ENCODE measurements around the gene MEX3A. TPM values are rescaled to one million over a fixed set of nuclear protein-coding genes. Genes with fewer than 3 reads are reported as not detected.

Gene MEX3A
- total RNA-seq, 1 experiment from 2014 or later = 68.0 TPM

GRCh38 chr1:156091610-156092009, 9.3 kb upstream of the MEX3A start:
- Histone ChIP-seq H4K5ac (ENCODE audit: insufficient read length, low read depth, low read length) (no peak overlapping the region), H3K23ac (ENCODE audit: insufficient read length, low read depth, low read length) (no peak overlapping the region), H3K4ac (ENCODE audit: low read depth, low read length) (no peak overlapping the region), H3K4me1 (ENCODE audit: insufficient read depth, low read length) (peaks cover 5% of the 10 kb centered on the region; the same call in 1 of the 2 replicates), H4K8ac (replicated peaks; ENCODE audit: insufficient read length, low read depth, low read length) (no peak overlapping the region), H3K18ac (ENCODE audit: insufficient read length, low read depth, low read length) (no peak overlapping the region), H3K56ac (ENCODE audit: insufficient read length, low read depth, low read length) (no peak overlapping the region), H3K4me2 (ENCODE audit: insufficient read depth, insufficient read length, low read length) (no peak overlapping the region), H3K79me2 (ENCODE audit: insufficient read depth, low read length) (no peaks in the 10 kb centered on the region), H3K27ac (ENCODE audit: insufficient read length, low read depth, low read length) (no peak overlapping the region), H2AK5ac (ENCODE audit: insufficient read length, low read length) (no peak overlapping the region), H2AFZ (ENCODE audit: low read length) (no peak overlapping the region), H3K9ac (ENCODE audit: extremely low read depth, insufficient read length, low read length) (no peak overlapping the region), H2BK12ac (ENCODE audit: insufficient read length, low read depth, low read length) (no peak overlapping the region), H3T11ph (ENCODE audit: low read length) (no peak overlapping the region), H3K79me1 (ENCODE audit: insufficient read depth, low read depth, low read length, poor library complexity, severe bottlenecking) (no peaks in the 10 kb centered on the region), H2BK15ac (ENCODE audit: low read depth, low read length) (no peak overlapping the region), H3K14ac (ENCODE audit: insufficient read depth, low read length) (no peak overlapping the region), H3K27me3 (ENCODE audit: insufficient read depth, low read length) (no peaks in the 10 kb centered on the region), H3K9me3 (ENCODE audit: control insufficient read depth, low read depth, low read length) (no peaks in the 10 kb centered on the region), H2BK20ac (ENCODE audit: low read depth, low read length, poor library complexity, severe bottlenecking) (no peak overlapping the region), H2BK5ac (ENCODE audit: insufficient read length, low read length) (no peak overlapping the region), H2BK120ac (ENCODE audit: low read depth, low read length, poor library complexity, severe bottlenecking) (no peak overlapping the region), H3K23me2 (ENCODE audit: insufficient read length, low read depth, low read length, poor library complexity, severe bottlenecking) (no peaks in the 10 kb centered on the region), H4K20me1 (ENCODE audit: control insufficient read depth, insufficient read depth, insufficient read length) (no peaks in the 10 kb centered on the region), H4K91ac (ENCODE audit: insufficient read length, low read depth, low read length) (no peak overlapping the region)
- peaks cover 32% of the 10 kb centered on the region in 2 experiments for H3K4me1 Mint-ChIP-seq
- no peak for DNase-seq
- no CpG with 5 or more reads among the region's 2 CpGs for WGBS (ENCODE audit: extremely low coverage, insufficient read length, low lambda C conversion rate)
- no peaks in the 10 kb centered on the region for H3K9me3 Mint-ChIP-seq
- H3K27ac Mint-ChIP-seq = no peak overlapping the region
- H3K4me3 Mint-ChIP-seq = no peak overlapping the region
- peaks cover 10 to 33% (median 26%) of the 10 kb centered on the region in 3 experiments; a peak in 6 of 7 replicates for H3K36me3 Mint-ChIP-seq (ENCODE audit: insufficient read depth in 1 of 3, low read depth in 3 of 3)
- no peaks in the 10 kb centered on the region for H3K27me3 Mint-ChIP-seq (ENCODE audit: low read depth)
- TF ChIP-seq, protein P1, sequence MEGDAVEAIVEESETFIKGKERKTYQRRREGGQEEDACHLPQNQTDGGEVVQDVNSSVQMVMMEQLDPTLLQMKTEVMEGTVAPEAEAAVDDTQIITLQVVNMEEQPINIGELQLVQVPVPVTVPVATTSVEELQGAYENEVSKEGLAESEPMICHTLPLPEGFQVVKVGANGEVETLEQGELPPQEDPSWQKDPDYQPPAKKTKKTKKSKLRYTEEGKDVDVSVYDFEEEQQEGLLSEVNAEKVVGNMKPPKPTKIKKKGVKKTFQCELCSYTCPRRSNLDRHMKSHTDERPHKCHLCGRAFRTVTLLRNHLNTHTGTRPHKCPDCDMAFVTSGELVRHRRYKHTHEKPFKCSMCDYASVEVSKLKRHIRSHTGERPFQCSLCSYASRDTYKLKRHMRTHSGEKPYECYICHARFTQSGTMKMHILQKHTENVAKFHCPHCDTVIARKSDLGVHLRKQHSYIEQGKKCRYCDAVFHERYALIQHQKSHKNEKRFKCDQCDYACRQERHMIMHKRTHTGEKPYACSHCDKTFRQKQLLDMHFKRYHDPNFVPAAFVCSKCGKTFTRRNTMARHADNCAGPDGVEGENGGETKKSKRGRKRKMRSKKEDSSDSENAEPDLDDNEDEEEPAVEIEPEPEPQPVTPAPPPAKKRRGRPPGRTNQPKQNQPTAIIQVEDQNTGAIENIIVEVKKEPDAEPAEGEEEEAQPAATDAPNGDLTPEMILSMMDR (conservative IDR thresholded peaks at IDR 0.05) = no peak

Measured in H9 (cell line).